ENCODE measurements around the gene ST7.
"Not testable (repeated sequence)": the region's sequence is repeated elsewhere in the genome, so short reads cannot be mapped to it uniquely, and the experiment has no call there.

The ST7 gene

DNA sequence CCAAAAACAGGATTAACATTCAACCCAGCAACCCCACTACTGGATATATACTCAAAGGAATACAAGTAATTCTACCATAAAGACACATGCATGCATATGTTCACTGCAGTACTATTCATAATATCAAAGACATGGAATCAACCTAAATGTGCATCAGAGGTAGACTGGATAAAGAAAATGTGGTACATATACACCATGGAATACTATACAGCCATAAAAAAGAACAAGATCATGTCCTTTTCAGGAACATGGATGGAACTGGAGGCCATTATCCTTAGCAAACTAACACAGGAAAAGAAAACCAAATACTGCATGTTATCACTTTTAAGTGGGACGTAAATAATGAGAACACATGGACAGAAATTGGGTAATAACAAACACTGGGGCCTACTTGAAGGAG is 77.5 kb downstream of the ST7 start:
- DNase-seq = not testable (repeated sequence)

DNA sequence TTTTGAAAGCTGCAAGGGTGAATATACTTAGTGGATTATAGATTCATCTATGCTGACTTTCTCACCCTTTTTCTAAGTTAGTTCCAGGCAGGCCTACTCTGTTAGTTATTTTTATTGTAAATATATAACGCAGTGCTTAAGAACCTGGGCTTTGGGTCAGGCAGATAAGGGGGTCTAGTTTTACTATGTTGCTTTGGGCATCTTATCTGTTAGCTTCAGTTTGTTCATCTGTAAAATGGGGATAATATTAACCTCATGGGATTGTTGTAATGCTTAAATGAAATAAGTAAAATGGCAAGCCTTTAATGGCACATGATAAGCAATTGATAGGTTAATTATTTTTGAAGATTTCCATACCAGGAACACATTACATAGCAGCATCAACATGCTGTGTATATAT is 79.5 kb downstream of the ST7 start:
- DNase-seq = no peak

DNA sequence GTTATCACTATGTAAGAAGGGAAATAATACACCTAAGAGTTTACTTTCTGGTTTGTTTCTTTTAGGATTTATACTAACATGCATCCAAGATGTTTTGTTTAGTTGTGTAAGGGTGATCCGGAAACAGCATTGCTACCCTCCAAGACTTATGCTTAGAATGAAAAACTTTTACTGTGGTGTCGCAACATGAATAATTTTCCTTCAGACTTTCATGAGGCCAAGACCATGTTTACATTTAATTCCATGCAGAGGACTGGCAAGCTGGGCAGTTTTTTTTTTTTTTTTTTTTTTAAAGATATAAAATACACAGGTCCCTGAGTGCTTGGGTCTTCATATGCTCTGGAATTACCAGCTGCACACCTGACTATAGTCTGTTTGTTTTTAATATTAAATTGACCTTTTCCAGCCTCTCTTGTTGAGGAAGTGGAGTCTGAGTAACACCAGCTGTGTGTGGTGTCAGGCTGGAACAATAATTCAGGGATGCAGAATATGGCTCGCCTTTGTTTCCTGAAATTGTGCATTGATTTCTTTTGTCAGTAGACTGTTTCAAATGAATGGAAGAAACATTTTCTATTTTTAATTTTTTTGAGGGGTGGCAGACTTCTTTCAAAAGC is 81.7 kb downstream of the ST7 start:
- no peak for DNase-seq

DNA sequence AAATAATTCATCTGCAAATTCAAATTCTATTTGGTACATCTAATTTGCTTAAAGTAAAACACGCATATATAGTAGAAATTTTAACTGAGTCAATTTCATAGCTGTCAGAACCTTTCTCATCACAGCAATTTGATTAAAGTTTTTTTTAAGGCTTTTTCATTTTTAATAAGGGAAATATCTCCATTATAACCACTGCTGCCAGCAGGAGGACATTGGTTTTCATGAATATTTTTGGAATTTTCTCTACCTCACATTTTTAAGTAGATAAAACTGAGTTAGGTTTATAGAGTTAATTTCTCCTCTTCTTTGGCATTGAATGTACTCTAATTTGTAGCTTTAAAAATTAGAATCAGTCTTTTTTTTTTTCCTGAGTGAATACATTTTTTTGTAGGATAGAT is 82.2 kb downstream of the ST7 start:
- no peak for DNase-seq

GRCh38 chr7:117036053-117036669 is 82.9 kb downstream of the ST7 start:
- no peak for DNase-seq

GRCh38 chr7:117036836-117037235 is 83.5 kb downstream of the ST7 start:
- DNase-seq = peak in 1 of 14 donors; percentile 72

GRCh38 chr7:117038408-117038807 is 85.1 kb downstream of the ST7 start:
- DNase-seq = no peak

- DNase-seq = no peak
Measured at GRCh38 chr7:117041007-117041406, 87.7 kb downstream of the ST7 start.

DNA sequence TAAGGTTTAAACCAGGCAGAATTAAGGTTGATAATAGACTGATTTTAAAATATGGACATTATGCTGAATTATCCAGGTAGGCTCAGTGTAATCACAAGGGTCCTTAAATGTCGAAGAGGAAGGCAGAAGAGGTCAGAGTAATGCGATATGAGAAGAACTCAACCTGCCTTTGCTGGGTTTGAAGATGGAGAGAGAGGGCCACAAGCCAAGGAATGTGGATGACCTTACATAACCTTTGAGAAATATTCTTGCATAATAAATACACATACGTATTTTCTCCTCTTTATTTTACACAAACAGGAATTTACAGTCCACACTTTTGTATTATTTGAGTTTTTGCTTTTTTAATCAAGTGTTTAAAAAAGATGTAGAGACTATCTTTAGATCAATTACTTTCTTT is 88.5 kb downstream of the ST7 start:
- no peak for DNase-seq

- no peak for DNase-seq
Measured at GRCh38 chr7:117043108-117043825, 90.0 kb downstream of the ST7 start.

- no peak for DNase-seq
Measured at GRCh38 chr7:117044664-117045063, 91.4 kb downstream of the ST7 start.

DNA sequence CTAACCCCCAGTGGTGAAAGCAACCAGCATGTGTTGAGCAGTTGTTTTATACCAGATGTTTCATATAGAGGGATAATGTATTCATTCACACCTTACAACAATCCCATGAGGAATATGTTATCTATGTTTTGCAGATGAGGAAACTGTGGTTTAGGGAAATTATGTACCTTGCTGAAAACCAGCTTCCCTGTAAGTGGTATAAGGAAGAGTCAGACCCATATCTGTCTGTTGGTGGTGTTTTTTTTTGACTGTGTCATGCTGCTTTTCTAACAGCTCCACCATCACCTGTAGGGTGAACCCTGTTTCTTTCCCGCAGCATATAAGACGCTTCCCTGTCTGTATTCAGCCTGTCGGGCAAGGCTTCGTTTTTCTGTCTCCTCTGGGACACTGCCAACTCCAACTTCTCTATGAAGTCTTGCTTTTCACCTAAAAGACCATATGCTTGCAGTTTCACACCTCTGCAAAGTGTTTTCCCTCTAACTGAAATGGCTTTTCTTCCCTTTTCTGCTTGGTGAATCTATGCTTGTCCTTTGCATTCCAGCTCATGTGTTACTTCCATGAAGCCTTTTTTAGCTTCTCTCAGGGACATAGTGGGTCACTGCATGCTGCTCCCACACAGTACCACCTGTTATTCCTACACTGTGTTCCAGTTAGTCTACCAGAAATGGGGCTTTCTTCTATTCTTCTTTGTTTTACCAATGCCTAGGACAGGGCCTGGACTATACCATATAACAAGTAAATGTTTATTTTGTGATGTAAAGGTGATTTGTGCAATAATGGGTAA is 92.8 kb downstream of the ST7 start:
- DNase-seq = peak in 1 of 14 donors; percentile 68

GRCh38 chr7:117047496-117047895 is 94.2 kb downstream of the ST7 start:
- no peak for DNase-seq

GRCh38 chr7:117048114-117048866 is 95.0 kb downstream of the ST7 start:
- no peak for DNase-seq

GRCh38 chr7:117048882-117049281 is 95.6 kb downstream of the ST7 start:
- DNase-seq = no peak

DNA sequence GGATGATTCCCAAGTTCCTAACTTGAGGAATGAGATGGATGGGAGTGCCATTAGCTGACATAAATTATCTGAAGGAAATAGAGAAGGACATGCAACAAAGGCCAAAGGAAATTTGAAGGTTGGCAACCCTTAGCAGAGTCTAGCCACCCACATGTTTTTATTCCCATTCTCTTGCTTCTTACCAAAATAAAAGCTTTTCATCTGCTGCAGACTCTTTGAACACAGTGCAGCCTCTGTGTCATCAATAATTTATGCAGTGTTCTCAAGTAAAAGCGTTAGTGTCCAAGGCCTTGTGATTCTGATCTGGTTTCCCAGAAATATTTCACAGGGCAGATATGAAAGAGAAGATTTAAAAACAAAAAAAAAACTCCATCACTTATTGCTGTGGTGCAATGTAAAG is 98.5 kb downstream of the ST7 start:
- DNase-seq = peak in 1 of 14 donors; percentile 8

GRCh38 chr7:117053432-117053831 is 100.1 kb downstream of the ST7 start:
- no peak for DNase-seq

DNA sequence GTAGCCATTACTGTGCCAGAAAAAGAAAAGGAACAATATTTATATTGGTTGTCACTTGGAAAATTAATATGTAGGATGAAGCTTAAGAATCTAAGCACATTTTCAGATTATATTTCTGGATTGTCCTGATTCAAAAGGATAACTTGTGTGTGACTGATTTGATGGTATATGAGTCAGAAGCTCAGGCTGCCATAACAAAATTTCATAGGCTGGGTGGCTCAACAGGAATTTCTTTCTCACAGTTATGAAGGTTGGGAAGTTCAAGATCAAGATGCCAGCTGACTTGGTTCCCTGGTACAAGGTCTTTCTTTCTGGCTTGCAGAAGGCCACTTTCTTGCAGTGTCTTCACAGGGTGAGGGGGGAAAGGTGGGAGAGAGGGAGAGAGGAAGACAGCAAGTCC is 108.5 kb downstream of the ST7 start:
- DNase-seq = no peak

DNA sequence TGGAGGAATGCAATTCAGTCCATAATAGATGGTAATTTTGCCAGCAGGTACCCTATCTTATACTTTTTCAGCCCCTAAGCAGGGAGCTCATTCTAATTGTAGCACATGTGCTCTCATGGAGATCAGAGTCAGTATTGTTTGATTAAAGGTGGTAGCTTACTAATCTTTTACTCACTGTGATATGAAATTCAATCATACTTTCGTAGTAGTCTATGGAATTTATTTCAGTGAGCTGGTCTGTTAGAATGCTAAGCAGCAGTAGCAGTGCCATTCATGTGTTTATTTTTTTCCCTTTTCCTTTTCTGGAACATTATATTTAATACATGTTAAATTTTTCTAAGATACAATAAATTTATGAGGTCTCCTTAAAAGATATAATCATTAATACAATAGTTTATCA is 109.0 kb downstream of the ST7 start:
- DNase-seq = no peak

DNA sequence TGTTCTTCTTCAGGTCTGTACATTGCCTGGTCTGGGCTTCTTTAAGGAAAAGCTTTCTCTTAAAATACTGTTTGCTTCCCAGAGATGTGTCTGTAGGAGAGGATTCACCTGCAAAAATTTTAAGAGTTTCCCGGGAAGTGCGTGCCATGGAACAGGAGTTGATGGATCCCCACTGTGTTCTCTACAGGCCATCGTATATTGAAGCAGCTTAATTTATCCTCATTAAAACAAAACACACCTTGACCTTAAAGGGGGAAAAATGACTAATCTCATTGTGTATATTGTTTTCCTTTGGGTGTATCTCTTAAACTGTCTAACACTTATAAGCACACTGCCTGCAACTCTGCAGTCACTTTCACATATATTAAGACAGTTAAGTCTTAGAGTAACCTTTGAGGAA is 111.4 kb downstream of the ST7 start:
- DNase-seq = no peak

- DNase-seq = no peak
Measured at GRCh38 chr7:117065571-117066150, 112.4 kb downstream of the ST7 start.

GRCh38 chr7:117066668-117067067 is 113.4 kb downstream of the ST7 start:
- no peak for DNase-seq
